ENCODE measurements around the gene REPS1.

- peak in 1 of 2 donors; percentile 62 for TF ChIP-seq POLR2A (IDR thresholded peaks at IDR 0.05)
- peak; percentile 98 to 100 (median 99) for TF ChIP-seq CTCF (IDR thresholded peaks at IDR 0.05)
Measured at GRCh38 chr6:138987643-138988468, at the start of gene REPS1.
